Panc1 (cell line): ENCODE data around the gene CASP4.

Experiments
- POLR2AphosphoS5 ChIP-seq: IDR thresholded peaks from 2 replicates; pipeline ENCODE4 v1.6.1; 2012; ENCODE audit warnings: mild to moderate bottlenecking, low read depth, low read length, moderate library complexity
- TF ChIP-seq, protein P1 (sequence below): fragments of 450-650 bp; IDR thresholded peaks from 2 replicates; pipeline ENCODE4 v1.5.1; 2017; ENCODE audit warnings: mild to moderate bottlenecking

DNA sequence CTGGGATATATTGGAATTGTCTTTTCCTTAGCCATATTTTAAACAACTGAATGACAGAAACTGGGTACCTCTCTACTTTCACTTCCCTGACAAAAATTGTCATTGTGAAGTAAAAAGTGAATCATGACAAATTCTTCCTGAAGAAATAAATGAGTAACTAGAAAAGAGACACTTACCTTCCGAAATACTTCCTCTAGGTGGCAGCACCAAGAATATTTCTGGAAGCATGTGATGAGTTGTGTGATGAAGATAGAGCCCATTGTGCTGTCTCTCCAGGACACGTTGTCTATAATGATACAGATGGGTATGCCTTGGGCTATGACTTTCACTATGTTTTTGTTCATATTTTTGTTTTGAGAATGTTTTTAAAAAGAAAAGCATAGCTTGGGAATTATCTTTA lies 21.5 kb downstream of the CASP4 start:
- TF ChIP-seq, protein P1, sequence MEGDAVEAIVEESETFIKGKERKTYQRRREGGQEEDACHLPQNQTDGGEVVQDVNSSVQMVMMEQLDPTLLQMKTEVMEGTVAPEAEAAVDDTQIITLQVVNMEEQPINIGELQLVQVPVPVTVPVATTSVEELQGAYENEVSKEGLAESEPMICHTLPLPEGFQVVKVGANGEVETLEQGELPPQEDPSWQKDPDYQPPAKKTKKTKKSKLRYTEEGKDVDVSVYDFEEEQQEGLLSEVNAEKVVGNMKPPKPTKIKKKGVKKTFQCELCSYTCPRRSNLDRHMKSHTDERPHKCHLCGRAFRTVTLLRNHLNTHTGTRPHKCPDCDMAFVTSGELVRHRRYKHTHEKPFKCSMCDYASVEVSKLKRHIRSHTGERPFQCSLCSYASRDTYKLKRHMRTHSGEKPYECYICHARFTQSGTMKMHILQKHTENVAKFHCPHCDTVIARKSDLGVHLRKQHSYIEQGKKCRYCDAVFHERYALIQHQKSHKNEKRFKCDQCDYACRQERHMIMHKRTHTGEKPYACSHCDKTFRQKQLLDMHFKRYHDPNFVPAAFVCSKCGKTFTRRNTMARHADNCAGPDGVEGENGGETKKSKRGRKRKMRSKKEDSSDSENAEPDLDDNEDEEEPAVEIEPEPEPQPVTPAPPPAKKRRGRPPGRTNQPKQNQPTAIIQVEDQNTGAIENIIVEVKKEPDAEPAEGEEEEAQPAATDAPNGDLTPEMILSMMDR, result peak; percentile 69; the same call in 1 of the 2 replicates
- no peak for TF ChIP-seq POLR2AphosphoS5
